H1 (cell line): ENCODE measurements around the gene AK5. TPM values are rescaled to one million over a fixed set of nuclear protein-coding genes. Genes with fewer than 3 reads are reported as not detected.

Experiments used
- CTCF ChIA-PET: fragments of 300-600 bp; sonication (Branson Sonifier 250); formaldehyde crosslinking; loops from one replicate; lab custom pipeline; 2021; ENCODE audit not compliant: partially characterized antibody; lab: Charles Lee
- POLR2A ChIA-PET: fragments of 300-600 bp; sonication (Branson Sonifier 250); formaldehyde crosslinking; loops from one replicate; lab custom pipeline; 2021; ENCODE audit warnings: inconsistent platforms; ENCODE audit not compliant: partially characterized antibody; lab: Charles Lee
- DNase-seq, 2 experiments: peaks; one replicate each; pipeline versions ENCODE4 v3.0.0 to v3.0.0-alpha.2; 2010 to 2022; ENCODE audit warnings: low spot score in 2 of 2, low read depth in 1 of 2, mixed read lengths in 1 of 2
- FAIRE-seq: peaks from 2 replicates; lab custom pipeline; 2011; peaks lifted over from hg19 to GRCh38; lab: Jason Lieb, UNC
- H2AFZ ChIP-seq: 2 replicates; pipeline ENCODE4 v1.8.1; 2012; ENCODE audit warnings: low read length, inconsistent platforms
- H2AK5ac ChIP-seq: 2 replicates; pipeline ENCODE4 v1.6.1; 2013; ENCODE audit warnings: low read depth, low read length
- H2BK120ac ChIP-seq: replicated peaks from 2 replicates; pipeline ENCODE3; 2013; ENCODE audit warnings: low read depth, low read length, inconsistent platforms
- H2BK12ac ChIP-seq: 2 replicates; pipeline ENCODE4 v1.6.1; 2013; ENCODE audit warnings: low read depth, low read length
- H2BK15ac ChIP-seq: 2 replicates; pipeline ENCODE4 v1.6.1; 2013; ENCODE audit warnings: low read length
- H2BK20ac ChIP-seq: 2 replicates; pipeline ENCODE4 v1.6.1; 2013; ENCODE audit warnings: low read length
- H2BK5ac ChIP-seq: 2 replicates; pipeline ENCODE4 v1.6.1; 2013; ENCODE audit warnings: low read depth, low read length
- H3K14ac ChIP-seq: 2 replicates; pipeline ENCODE4 v1.6.1; 2013; ENCODE audit warnings: inconsistent platforms; ENCODE audit not compliant: insufficient read length
- H3K18ac ChIP-seq: 2 replicates; pipeline ENCODE4 v1.6.1; 2013; ENCODE audit warnings: low read length; ENCODE audit errors: extremely low read depth
- H3K23ac ChIP-seq: 2 replicates; pipeline ENCODE4 v1.6.1; 2013; ENCODE audit warnings: inconsistent platforms; ENCODE audit not compliant: insufficient read length
- H3K23me2 ChIP-seq: 2 replicates; pipeline ENCODE4 v1.6.1; 2013; ENCODE audit warnings: low read depth, low read length
- H3K27ac ChIP-seq: 2 replicates; pipeline ENCODE4 v1.6.1; 2011; ENCODE audit warnings: low read depth, low read length, inconsistent platforms
- H3K27me3 ChIP-seq, 4 experiments: replicated peaks in 1 of 4; 1 replicate in 1 of 4; 2 replicates in 3 of 4; pipeline versions ENCODE4 v1.6.1 to v1.8.1; 2011 to 2013; ENCODE audit warnings: low read length in 3 of 4, mild to moderate bottlenecking in 3 of 4, inconsistent platforms in 2 of 4, mixed read lengths in 2 of 4, moderate library complexity in 1 of 4; ENCODE audit not compliant: control insufficient read depth in 3 of 4, insufficient read depth in 3 of 4; ENCODE audit errors: extremely low read depth in 1 of 4
- H3K36me3 ChIP-seq, 4 experiments: 2 replicates each; pipeline versions ENCODE4 v1.6.1 to v1.8.1; 2011 to 2013; ENCODE audit warnings: mild to moderate bottlenecking in 4 of 4, low read length in 3 of 4, moderate library complexity in 2 of 4, control low read depth in 1 of 4, inconsistent platforms in 1 of 4; ENCODE audit not compliant: insufficient read depth in 4 of 4, control insufficient read depth in 2 of 4
- H3K4ac ChIP-seq: replicated peaks from 2 replicates; pipeline ENCODE3; 2013; ENCODE audit warnings: low read length, low read depth, mixed read lengths, inconsistent platforms; ENCODE audit not compliant: insufficient read length
- H3K4me1 ChIP-seq, 4 experiments: replicated peaks in 1 of 4; 1 replicate in 1 of 4; 2 replicates in 3 of 4; pipeline versions ENCODE4 v1.6.1 to v1.8.1; 2011 to 2013; ENCODE audit warnings: low read length in 3 of 4, inconsistent platforms in 2 of 4, mixed read lengths in 1 of 4; ENCODE audit not compliant: insufficient read depth in 4 of 4, control insufficient read depth in 3 of 4
- H3K4me2 ChIP-seq, 2 experiments: 2 replicates each; pipeline versions ENCODE4 v1.6.1 to v1.8.1; 2011 to 2013; ENCODE audit warnings: low read depth in 2 of 2, low read length in 2 of 2, control low read depth in 1 of 2, inconsistent platforms in 1 of 2, mild to moderate bottlenecking in 1 of 2; ENCODE audit not compliant: insufficient read depth in 1 of 2
- H3K4me3 ChIP-seq, 4 experiments: fragments of 200-600, 300-600 bp in 1 of 4; sonication (generic), shearing (Covaris generic), sonication (Bioruptor Twin) in 1 of 4; 2 replicates each; pipeline versions ENCODE4 v1.5.1 to v1.8.1; 2011 to 2016; ENCODE audit warnings: low read length in 4 of 4, low read depth in 3 of 4, control low read depth in 2 of 4, inconsistent platforms in 2 of 4, mild to moderate bottlenecking in 2 of 4, mixed read lengths in 1 of 4, moderate library complexity in 1 of 4; ENCODE audit not compliant: insufficient read depth in 2 of 4; ENCODE audit errors: extremely low read depth in 1 of 4
- H3K56ac ChIP-seq: replicated peaks from 2 replicates; pipeline ENCODE3; 2013; ENCODE audit warnings: low read depth, mild to moderate bottlenecking, mixed read lengths, low read length, inconsistent platforms; ENCODE audit not compliant: insufficient read length
- H3K79me1 ChIP-seq: 2 replicates; pipeline ENCODE4 v1.6.1; 2013; ENCODE audit warnings: low read depth, low read length, control low read depth
- H3K79me2 ChIP-seq, 2 experiments: 2 replicates each; pipeline versions ENCODE4 v1.6.1 to v1.8.1; 2012 to 2013; ENCODE audit warnings: low read length in 2 of 2, mild to moderate bottlenecking in 2 of 2, inconsistent platforms in 1 of 2; ENCODE audit not compliant: insufficient read depth in 2 of 2, control insufficient read depth in 1 of 2
- H3K9ac ChIP-seq, 4 experiments: replicated peaks in 1 of 4; 1 replicate in 1 of 4; 2 replicates in 3 of 4; pipeline versions ENCODE4 v1.6.1 to v1.8.1; 2011 to 2013; ENCODE audit warnings: low read depth in 3 of 4, low read length in 3 of 4, control low read depth in 2 of 4, mild to moderate bottlenecking in 2 of 4, moderate library complexity in 2 of 4, inconsistent platforms in 1 of 4; ENCODE audit errors: extremely low read depth in 1 of 4
- H3K9me3 ChIP-seq, 2 experiments: 2 replicates each; pipeline versions ENCODE4 v1.6.1 to v1.8.1; 2012 to 2013; ENCODE audit warnings: mild to moderate bottlenecking in 2 of 2, moderate library complexity in 2 of 2, control low read depth in 1 of 2, inconsistent platforms in 1 of 2, low read depth in 1 of 2, low read length in 1 of 2, mixed read lengths in 1 of 2; ENCODE audit not compliant: insufficient read depth in 2 of 2
- H4K20me1 ChIP-seq, 2 experiments: replicated peaks in 1 of 2; 2 replicates each; pipeline versions ENCODE3 to v1.8.1; 2011 to 2013; ENCODE audit warnings: inconsistent platforms in 2 of 2, low read length in 2 of 2, mild to moderate bottlenecking in 1 of 2; ENCODE audit not compliant: insufficient read depth in 2 of 2, control insufficient read depth in 1 of 2
- H4K5ac ChIP-seq: 2 replicates; pipeline ENCODE4 v1.6.1; 2013; ENCODE audit warnings: low read length, low read depth, mixed read lengths, inconsistent platforms; ENCODE audit not compliant: insufficient read length
- H4K8ac ChIP-seq: 2 replicates; pipeline ENCODE4 v1.8.0; 2013; ENCODE audit warnings: mild to moderate bottlenecking, moderate library complexity, low read length, inconsistent platforms; ENCODE audit not compliant: insufficient read depth; ENCODE audit errors: extremely low read depth
- H4K91ac ChIP-seq: replicated peaks from 2 replicates; pipeline ENCODE3; 2013; ENCODE audit warnings: low read length, mixed read lengths, inconsistent platforms; ENCODE audit not compliant: insufficient read length
- ATF2 ChIP-seq: IDR thresholded peaks from 2 replicates; pipeline ENCODE4 v1.6.1; 2012; ENCODE audit warnings: low read length, inconsistent platforms
- GABPA ChIP-seq: IDR thresholded peaks from 2 replicates; pipeline ENCODE4 v1.6.1; 2011; ENCODE audit warnings: mild to moderate bottlenecking, low read length, moderate library complexity, borderline replicate concordance; ENCODE audit not compliant: insufficient read depth
- WGBS, 2 experiments: shearing (Covaris generic) in 1 of 2; methylation state at CpG; one replicate each; pipeline versions ENCODE4 v1.1.6 to v1.1.7; 2013 to 2015; ENCODE audit warnings: low lambda C conversion rate in 2 of 2, mixed read lengths in 2 of 2, inconsistent platforms in 1 of 2, low coverage in 1 of 2, missing lambda C conversion rate in 1 of 2; ENCODE audit not compliant: insufficient replicate concordance in 2 of 2, insufficient coverage in 1 of 2, insufficient read length in 1 of 2; ENCODE audit errors: extremely low coverage in 1 of 2, missing lambda C conversion rate in 1 of 2; 5-methylcytosine and 5-hydroxymethylcytosine counted together
- polyA plus RNA-seq, 7 experiments: library from polyadenylated mRNA; depleted of rRNA in 3 of 7; stranded (reverse) in 5 of 7; unstranded in 2 of 7; fragments of >200 nt in 5 of 7; fragments of 200-250 nt in 2 of 7; gene quantifications; 1 replicate in 5 of 7; 2 replicates in 1 of 7; 4 replicates in 1 of 7; pipeline versions ENCODE4 v1.2.1 to v1.2.3, GENCODE V29; 2011 to 2013; ENCODE audit warnings: missing spikeins in 2 of 7, mixed read lengths in 2 of 7
- total RNA-seq: library from RNA; stranded (reverse); fragmentation: NEBNext Ultra II Directional; extraction: Animal tissue kit (Norgen Biotek cat#: 25700); gene quantifications from 2 replicates; pipeline ENCODE4 v1.2.1, GENCODE V29; 2021

The AK5 gene
- total and polyA plus RNA-seq, 2 of the 8 experiments (the other 6 are each of a cell fraction or from before 2014, with no cell fraction given), result 2.0 to 7.1 TPM

- H4K20me1 ChIP-seq, result no peaks in the 10 kb centered on the region
- ChIA-PET CTCF (interaction anchor here (0.7 to 1.6 kb wide), 4 partner anchors 16 to 89 kb away, joined by 3 to 4 read pairs (median 3); no protein-coding TSS in a partner anchor), POLR2A (interaction anchor here (1.1 to 1.2 kb wide), 2 partner anchors 9 to 226 kb away, joined by 3 read pairs; no protein-coding TSS in a partner anchor)
- no peaks in the 10 kb centered on the region for H3K79me2 ChIP-seq
- H4K8ac ChIP-seq, result no peak overlapping the region
- no peaks in the 10 kb centered on the region for H3K9me3 ChIP-seq
- H2BK12ac ChIP-seq, result no peak overlapping the region
- no peak overlapping the region for H3K56ac ChIP-seq
- H4K5ac ChIP-seq, result no peak overlapping the region
- no peak overlapping the region for H2BK120ac ChIP-seq
- no peak for TF ChIP-seq ATF2
- no peak for TF ChIP-seq GABPA
- no peak for DNase-seq
- no peak overlapping the region for H3K4ac ChIP-seq
- H3K9ac ChIP-seq, result no peak overlapping the region
- peaks cover under 1 to 6% (median 5%) of the 10 kb centered on the region in 4 experiments; a peak in 4 of 7 replicates for H3K4me1 ChIP-seq
- no peak overlapping the region for H3K18ac ChIP-seq
- H3K14ac ChIP-seq, result no peak overlapping the region
- H2BK5ac ChIP-seq, result no peak overlapping the region
- H3K4me3 ChIP-seq, result no peak overlapping the region
- H2AK5ac ChIP-seq, result no peak overlapping the region
- FAIRE-seq, result no peak
- H3K36me3 ChIP-seq, result no peaks in the 10 kb centered on the region
- no peak overlapping the region for H3K4me2 ChIP-seq
- no peak overlapping the region for H2BK15ac ChIP-seq
- H3K27me3 ChIP-seq, result no peaks in the 10 kb centered on the region
- H3K27ac ChIP-seq, result no peak overlapping the region
- no peak overlapping the region for H4K91ac ChIP-seq
- no peak overlapping the region for H3K23ac ChIP-seq
- WGBS, 2 experiments, result 97% methylated on average over 3 of the region's 3 CpGs; no CpG with 5 or more reads in 1 of the 2 experiments
- H3K79me1 ChIP-seq, result no peaks in the 10 kb centered on the region
- H3K23me2 ChIP-seq, result no peaks in the 10 kb centered on the region
- H2AFZ ChIP-seq, result no peak overlapping the region
- H2BK20ac ChIP-seq, result no peak overlapping the region
Observed at GRCh38 chr1:77509051-77509492, 227.3 kb downstream of the AK5 start.
